WI38 (cell line): Measurements from ENCODE around the gene NAPB.
"Not testable (repeated sequence)": the region's sequence is repeated elsewhere in the genome, so short reads cannot be mapped to it uniquely, and the experiment has no call there.

ENCODE experiments used
- H3K4me3 ChIP-seq: 2 replicates; pipeline ENCODE4 v1.5.1; 2011; ENCODE audit warnings: low read depth, mild to moderate bottlenecking, control low read depth, low read length
- TF ChIP-seq, protein P1 (sequence below): IDR thresholded peaks from 2 replicates; pipeline ENCODE4 v1.5.1; 2012; ENCODE audit warnings: low read depth, mild to moderate bottlenecking, control low read depth, low read length

The NAPB gene

DNA sequence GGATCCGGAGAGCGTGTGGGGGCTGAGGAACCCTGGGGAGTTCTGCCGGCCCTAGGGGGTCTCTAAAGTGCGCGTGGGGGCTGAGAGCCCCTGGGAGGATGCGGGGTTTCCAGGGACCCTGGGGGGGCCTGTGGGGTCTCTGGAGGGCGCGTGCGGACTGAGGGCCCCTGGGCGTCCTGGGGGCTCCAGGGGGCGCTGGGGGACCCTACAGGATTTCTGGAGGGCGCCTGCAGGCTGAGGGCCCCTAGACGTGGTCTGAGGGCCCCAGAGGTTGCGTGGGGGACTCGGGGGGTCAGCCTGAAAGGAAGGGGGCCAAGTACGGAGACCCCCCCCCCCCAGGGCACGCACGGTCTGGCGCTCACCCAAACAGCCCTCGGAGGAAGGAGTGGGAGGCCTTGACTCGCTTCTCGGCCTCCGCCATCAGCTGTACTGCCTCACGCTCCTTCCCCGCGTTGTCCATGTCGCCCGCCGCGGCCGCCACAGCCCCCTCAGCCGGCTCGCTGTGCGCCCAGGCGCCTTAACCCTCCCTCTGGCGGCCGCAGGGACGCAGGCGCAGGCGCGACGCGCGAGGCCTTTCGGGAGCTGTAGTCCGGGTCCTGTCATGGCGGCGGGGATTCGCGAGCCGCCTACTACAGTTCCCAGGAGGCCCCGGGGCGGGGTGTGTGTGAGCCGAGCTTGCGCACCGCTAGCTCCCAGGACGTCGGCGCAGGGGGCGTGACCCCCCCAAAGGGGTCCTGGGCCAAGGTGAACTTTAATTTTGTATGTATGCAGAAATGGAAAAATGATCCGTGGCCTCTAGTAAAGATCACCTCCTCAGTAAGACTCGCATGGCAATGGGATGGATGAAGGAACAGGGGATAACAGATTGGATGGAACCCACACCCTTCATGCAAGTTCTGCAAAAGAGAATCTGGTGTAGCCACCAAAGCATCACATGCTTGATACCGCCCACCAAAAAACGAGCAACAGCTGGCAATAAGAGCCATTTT, at the start of gene NAPB:
TSS of gene NAPB (minus strand) at position 546 of the 989 bp plus-strand sequence. CDS start at position 460, 86 bp downstream.
- peak within 1 kb of the TSS; percentile 90 for H3K4me3 ChIP-seq
- TF ChIP-seq, protein P1, sequence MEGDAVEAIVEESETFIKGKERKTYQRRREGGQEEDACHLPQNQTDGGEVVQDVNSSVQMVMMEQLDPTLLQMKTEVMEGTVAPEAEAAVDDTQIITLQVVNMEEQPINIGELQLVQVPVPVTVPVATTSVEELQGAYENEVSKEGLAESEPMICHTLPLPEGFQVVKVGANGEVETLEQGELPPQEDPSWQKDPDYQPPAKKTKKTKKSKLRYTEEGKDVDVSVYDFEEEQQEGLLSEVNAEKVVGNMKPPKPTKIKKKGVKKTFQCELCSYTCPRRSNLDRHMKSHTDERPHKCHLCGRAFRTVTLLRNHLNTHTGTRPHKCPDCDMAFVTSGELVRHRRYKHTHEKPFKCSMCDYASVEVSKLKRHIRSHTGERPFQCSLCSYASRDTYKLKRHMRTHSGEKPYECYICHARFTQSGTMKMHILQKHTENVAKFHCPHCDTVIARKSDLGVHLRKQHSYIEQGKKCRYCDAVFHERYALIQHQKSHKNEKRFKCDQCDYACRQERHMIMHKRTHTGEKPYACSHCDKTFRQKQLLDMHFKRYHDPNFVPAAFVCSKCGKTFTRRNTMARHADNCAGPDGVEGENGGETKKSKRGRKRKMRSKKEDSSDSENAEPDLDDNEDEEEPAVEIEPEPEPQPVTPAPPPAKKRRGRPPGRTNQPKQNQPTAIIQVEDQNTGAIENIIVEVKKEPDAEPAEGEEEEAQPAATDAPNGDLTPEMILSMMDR: peak; percentile 37

DNA sequence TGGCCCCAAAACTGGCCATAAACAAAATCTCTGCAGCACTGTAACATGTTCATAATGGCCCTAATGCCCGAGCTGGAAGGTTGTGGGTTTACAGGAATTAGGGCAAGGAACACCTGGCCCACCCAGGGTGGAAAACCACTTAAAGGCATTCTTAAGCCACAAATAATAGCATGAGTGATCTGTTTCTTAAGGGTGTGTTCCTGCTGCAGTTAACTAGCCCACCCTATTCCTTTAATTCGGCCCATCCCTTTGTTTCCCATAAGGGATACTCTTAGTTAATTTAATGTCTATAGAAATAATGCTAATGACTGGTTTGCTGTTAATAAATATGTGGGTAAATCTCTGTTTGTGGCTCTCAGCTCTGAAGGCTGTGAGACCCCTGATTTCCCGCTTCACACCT, 45.7 kb upstream of the NAPB start:
- H3K4me3 ChIP-seq: not testable (repeated sequence)

DNA sequence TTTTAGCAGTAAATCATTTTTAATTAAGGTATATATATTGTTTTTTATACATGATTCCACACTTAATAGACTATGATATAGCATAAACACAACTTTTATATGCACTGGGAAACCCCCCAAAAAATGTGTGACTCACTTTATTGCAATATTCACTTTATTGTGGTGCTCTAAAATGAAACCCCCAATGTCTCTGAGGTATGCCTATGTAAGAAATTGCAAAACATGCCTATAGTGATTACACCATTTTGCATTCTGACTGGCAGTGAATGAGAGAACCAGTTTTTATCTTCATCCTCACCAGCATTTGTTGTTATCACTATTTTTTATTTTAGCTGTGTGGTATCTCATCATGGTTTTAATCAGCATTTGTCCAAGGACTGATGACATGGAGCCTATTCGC, 39.9 kb upstream of the NAPB start:
- no peak overlapping the region for H3K4me3 ChIP-seq
- TF ChIP-seq, protein P1: no peak

DNA sequence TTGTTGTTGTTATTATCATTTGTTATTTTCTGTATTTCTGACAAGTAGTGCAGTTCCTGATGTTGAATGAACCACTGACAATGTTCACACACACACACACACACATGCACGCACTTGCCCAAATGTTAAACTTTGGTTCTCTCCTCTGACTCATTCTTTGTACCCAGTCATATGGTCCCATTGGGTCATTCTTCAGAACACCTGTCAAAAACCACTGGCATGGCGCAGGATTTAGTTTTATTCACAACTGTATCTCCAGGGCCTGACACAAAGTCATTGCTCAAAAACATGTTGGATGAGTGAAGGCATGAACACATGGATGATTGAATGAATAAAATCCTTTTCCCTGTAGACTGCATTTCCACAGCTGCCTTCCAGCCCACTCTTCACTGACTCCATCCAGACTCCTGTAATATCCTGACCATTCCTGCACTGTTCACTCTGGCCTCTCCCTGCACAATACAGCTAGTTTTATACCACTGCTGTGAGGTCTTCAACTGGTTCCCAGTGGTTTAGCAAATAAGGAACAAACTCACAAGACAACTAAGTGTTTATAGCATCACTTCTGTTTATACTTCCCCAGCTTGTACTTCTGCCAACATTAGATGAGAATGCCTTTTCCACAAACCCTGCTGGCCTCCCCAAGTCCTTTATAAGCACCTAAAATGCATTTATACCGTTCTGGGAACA, 38.3 kb upstream of the NAPB start:
- no peak overlapping the region for H3K4me3 ChIP-seq
- TF ChIP-seq, protein P1: no peak

DNA sequence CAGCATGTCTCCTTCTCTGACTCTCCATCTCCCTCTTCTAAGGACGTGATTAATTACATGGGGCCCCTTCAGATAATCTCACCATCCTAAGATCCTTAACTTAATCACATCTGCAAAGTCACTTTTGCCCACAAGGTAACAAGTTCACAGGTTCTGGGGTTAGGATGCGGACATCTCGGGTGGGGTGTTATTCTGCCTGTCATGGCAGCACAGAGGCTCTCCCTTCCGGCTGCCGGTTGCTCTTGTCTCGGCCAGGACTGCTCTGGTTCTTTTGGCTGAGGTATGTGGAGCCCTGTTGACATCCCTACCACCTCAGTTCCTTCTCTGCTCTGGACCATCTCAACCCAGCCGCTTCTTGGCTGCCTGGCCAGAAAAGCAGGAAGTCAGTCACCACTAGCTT, 35.6 kb upstream of the NAPB start:
- TF ChIP-seq, protein P1: no peak
- H3K4me3 ChIP-seq: no peak overlapping the region

DNA sequence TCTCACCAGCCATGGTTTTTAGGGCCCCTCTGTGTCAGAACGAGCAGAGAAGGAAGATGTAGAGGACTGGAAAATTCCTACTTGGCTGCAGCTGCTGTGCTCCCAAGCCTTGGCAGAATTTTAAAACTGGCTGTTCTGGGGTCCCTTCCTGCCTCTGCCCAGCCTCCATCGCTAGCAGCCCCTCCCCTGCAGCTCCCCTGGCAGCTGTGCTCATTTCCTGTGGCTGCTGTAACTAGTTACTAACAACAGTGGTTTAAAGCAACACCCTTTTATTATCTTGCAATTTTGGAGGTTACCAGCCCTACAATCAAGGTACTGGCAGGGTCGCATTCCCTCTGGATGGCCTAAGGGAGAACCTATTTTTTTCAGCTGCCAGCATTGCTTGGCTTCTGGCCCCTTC, 35.1 kb upstream of the NAPB start:
- TF ChIP-seq, protein P1: no peak
- H3K4me3 ChIP-seq: no peak overlapping the region

DNA sequence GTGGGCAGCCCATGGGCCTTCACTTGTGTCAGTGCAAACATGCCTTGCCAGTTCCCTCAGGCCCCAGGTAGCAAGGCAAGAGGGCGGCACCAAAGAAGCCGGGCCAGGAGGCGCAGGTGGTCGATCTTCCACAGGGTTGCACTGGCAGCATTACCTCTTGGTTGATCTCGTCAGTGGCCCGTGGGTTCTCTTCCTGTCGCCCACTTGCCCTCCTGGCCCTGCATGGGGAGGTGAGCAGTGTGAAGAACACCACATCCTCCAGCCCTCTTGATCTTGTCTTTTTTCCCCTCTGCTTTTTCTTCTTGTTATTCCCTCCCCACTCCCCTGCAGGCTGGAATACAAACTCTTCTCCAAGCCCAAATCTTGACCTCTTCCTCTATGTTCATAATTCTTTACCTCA, 34.4 kb upstream of the NAPB start:
- no peak overlapping the region for H3K4me3 ChIP-seq
- TF ChIP-seq, protein P1: no peak
